Fibroblast of mammary gland (primary cell): Measurements from ENCODE around the gene RPRD2.

Experiments
- DNase-seq: peaks from one replicate; pipeline ENCODE4 v3.0.0-alpha.2; 2010; ENCODE audit warnings: low read depth
- H3K4me3 ChIP-seq: 2 replicates; pipeline ENCODE4 v1.5.1; 2011; ENCODE audit warnings: low read depth, mild to moderate bottlenecking, low read length, moderate library complexity; ENCODE audit not compliant: control insufficient read depth
- TF ChIP-seq, protein P1 (sequence below): conservative IDR thresholded peaks from 2 replicates; pipeline ENCODE4 v1.5.1; 2011; ENCODE audit warnings: low read depth, low read length, inconsistent platforms; ENCODE audit not compliant: control insufficient read depth, insufficient read depth

Gene RPRD2

DNA sequence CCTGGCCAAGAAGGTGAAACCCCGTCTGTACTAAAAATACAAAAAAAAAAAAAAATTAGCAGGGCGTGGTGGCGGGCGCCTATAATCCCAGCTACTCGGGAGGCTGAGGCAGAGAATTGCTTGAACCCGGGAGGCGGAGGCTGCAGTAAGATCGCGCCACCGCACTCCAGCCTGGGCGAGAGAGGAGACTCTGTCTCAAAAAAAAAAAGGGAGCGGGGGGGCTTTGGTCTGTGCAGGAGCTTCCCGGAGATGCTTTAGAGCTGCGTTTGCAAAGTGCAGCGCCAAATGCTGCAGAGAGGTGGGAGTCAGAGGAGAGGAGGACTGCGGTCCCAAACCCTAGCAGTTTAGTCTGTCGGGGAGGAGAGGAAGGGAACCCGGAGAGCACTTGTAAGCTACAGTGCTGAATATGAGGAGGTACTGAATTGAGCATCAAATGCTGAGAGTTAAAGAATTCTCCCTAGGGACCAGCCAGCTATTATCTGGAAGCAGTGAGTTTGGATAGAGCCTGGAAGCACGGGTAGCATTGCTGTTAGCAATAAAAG is 152.2 kb downstream of the RPRD2 start:
- TF ChIP-seq, protein P1, sequence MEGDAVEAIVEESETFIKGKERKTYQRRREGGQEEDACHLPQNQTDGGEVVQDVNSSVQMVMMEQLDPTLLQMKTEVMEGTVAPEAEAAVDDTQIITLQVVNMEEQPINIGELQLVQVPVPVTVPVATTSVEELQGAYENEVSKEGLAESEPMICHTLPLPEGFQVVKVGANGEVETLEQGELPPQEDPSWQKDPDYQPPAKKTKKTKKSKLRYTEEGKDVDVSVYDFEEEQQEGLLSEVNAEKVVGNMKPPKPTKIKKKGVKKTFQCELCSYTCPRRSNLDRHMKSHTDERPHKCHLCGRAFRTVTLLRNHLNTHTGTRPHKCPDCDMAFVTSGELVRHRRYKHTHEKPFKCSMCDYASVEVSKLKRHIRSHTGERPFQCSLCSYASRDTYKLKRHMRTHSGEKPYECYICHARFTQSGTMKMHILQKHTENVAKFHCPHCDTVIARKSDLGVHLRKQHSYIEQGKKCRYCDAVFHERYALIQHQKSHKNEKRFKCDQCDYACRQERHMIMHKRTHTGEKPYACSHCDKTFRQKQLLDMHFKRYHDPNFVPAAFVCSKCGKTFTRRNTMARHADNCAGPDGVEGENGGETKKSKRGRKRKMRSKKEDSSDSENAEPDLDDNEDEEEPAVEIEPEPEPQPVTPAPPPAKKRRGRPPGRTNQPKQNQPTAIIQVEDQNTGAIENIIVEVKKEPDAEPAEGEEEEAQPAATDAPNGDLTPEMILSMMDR: no peak
- H3K4me3 ChIP-seq: peak overlapping the region; percentile 61
- DNase-seq: peak; percentile 22

DNA sequence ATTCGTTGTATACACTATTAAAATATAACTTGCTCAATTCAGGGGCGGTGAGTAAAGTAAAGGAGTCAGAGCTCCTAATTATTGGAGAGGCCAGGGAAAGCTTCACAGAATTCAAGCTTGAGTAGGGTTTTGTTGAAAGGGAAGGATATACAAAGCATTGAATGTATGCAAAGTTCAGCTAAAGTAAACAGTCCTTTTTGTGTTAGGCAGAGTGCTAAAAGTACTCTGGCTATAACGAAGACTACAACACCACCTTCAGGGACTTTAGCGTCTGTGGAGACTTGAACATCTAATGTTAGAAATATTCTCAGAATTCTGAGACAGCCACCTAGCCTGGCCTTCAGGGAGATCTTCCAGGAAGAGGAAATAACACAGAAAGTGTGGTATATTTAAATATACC is 152.7 kb downstream of the RPRD2 start:
- TF ChIP-seq, protein P1: no peak
- peak; percentile 18 for DNase-seq
- H3K4me3 ChIP-seq: peak overlapping the region; percentile 61

DNA sequence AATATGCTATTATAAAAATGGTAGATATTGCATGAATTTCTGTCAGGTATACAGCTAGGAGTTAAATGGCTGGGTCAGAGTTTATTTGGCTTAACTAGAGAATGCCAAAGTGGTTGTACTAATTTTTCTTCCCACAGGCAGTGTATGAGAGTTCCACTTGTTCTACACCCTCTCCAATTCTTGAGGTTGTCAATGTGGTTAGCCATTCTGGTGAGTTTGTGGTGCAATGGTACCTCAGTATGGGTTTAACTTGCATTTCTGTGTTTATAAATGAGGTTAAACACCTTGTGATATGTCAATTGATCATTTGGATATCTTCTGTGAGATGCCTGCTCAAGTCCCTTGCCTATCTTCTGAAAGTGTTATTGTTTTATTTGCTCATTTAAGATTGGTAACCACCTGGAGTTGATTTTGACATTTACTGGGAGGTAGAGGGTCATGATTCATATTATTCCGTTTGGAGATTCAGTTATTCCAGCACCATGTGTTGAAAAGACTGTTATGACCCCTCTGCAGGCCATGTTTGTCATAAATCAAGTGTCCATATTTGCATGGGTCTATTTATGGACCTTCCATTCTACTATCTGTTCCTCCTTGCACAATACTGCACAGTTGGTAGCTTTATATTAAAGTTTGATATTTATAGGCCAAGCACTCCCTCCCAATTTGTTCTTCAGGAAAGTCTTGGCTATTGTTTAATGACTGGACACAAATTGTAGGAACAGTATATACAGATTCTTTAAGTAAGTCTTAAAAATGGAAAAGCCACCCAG is 157.4 kb downstream of the RPRD2 start:
- TF ChIP-seq, protein P1: no peak
- no peak for DNase-seq
- H3K4me3 ChIP-seq: no peak overlapping the region

DNA sequence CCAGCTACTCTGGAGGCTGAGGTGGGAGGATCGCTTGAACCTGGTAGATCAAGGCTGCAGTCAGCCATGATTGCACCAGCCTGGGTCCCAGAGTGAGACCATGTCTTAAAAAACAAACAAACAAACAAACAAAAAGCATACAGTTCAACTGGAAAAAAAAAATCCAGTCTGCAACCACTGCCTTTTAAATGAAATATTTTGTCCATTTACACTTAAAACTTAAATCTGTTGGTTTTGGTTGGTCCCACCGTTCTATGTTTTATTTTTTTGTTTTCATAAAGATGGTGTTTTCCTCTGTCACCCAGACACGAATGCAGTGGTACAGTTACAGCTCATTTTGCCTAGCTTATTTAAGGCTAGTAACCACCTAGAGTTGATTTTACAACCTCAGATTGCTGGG is 161.4 kb downstream of the RPRD2 start:
- H3K4me3 ChIP-seq: no peak overlapping the region
- TF ChIP-seq, protein P1: no peak
- DNase-seq: no peak
